GM12874 (cell line): Measurements from ENCODE around the gene EIF2B2.

Experiments
- TF ChIP-seq, protein P1 (sequence below): IDR thresholded peaks from 2 replicates; pipeline ENCODE4 v1.5.1; 2011; ENCODE audit warnings: low read depth, mild to moderate bottlenecking, control low read depth, low read length, moderate library complexity; ENCODE audit not compliant: insufficient read depth

The EIF2B2 gene

DNA sequence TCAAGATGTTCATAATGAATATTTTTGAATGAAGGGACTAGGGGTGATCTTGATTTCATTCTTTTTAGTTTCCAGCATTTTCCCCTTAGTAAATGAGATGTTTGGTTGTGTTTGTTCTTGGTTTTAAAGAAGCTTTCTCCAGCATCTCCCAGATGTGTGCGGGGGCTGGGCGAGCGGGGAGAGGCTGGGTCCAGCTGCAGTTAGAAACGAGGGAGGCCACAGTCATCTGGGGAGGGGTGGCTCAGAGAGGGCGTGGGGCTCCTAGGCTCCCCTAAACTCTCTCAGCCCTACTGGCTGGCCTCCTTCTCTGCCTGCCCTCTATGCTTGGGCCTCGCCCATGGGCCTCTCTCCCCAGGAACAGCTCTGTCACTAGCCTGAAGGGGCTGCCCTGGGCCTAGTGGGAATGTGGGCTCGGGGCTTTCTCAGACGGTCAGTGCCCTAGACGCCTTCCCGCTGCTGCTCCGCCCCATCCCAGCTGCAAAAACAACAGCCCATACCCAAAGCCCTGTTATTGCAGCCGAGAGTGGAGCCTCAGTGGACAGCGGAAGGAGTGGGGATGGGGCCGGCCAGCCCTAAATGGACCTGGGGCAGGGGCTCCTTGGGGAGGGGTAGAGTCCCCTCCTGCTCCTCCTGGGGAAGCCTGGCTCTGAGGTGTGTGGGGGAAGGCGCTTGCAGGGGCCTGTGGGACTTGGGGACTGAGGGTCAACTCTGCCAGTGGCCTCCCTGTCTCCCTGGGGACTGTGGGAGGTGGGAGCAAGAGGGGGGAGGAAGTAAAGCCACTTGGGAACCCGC is 18.3 kb upstream of the EIF2B2 start:
- TF ChIP-seq, protein P1, sequence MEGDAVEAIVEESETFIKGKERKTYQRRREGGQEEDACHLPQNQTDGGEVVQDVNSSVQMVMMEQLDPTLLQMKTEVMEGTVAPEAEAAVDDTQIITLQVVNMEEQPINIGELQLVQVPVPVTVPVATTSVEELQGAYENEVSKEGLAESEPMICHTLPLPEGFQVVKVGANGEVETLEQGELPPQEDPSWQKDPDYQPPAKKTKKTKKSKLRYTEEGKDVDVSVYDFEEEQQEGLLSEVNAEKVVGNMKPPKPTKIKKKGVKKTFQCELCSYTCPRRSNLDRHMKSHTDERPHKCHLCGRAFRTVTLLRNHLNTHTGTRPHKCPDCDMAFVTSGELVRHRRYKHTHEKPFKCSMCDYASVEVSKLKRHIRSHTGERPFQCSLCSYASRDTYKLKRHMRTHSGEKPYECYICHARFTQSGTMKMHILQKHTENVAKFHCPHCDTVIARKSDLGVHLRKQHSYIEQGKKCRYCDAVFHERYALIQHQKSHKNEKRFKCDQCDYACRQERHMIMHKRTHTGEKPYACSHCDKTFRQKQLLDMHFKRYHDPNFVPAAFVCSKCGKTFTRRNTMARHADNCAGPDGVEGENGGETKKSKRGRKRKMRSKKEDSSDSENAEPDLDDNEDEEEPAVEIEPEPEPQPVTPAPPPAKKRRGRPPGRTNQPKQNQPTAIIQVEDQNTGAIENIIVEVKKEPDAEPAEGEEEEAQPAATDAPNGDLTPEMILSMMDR = no peak

- TF ChIP-seq, protein P1 = no peak
These were observed 17.8 kb upstream of the EIF2B2 start for GRCh38 chr14:74985028-74985310.

DNA sequence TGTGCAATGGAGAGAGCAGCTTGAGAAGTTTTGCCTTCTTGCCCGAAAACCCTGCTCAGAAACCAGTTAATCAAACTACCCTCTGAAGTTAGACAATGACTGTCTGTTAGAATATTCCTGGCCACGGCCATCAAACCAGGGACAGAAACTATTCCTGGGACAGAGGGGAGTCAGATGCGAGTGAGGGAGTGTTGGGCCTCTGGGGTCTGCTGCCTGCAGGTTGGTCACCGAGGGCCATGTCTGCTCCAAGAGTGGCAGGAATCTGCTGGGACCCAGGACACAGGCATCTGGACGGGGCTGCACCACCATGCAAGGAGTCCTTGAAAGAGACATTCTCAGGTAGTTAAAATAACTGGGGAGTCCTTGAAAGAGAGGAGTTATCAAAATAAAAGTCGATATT is 16.9 kb upstream of the EIF2B2 start:
- TF ChIP-seq, protein P1 = no peak

DNA sequence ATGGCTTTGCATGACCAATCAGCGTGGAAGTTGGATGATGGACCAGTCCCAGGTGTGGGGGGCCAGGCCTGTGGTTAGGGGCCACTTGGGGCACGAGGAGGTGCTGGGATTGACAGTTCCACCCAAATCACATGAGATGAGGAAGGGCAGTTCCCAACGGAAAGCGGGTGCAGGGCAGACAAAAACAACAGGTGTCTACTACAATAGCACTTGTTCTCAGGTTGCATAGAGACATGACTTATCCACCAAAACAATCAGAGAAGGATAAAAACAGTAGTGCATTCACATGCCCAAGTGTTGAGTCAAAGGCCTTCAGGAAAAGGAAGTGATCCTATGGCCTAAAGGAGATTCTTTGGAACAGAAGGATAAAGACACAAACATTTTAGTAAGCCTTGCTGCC is 14.6 kb upstream of the EIF2B2 start:
- TF ChIP-seq, protein P1 = no peak

DNA sequence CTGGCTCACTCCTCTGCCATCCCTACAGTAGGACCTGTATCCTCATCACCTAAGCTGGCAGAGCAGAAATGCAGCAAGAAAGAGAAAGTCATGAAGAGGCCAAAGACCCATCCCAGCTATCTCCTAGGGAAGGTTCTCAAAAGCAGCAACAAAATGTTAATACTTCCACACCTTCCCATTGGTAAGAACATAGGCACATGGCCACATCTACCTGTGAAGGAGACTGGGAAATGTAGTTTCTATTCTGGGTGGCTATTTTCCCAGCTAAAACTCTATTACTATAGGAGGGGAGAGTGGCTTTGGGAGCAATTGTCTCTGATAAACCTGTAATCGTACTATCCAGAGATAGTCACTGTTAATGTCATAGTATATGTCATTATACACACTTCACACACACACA is 13.7 kb upstream of the EIF2B2 start:
- TF ChIP-seq, protein P1 = no peak

- TF ChIP-seq, protein P1 = no peak
These were observed 1.5 kb upstream of the EIF2B2 start for GRCh38 chr14:75001261-75001660.

GRCh38 chr14:75001899-75002298 is 822 bp upstream of the EIF2B2 start:
- TF ChIP-seq, protein P1 = no peak
